GM15510 (cell line): Measurements from ENCODE around the gene SFTPB.

Source experiments
- POLR2A ChIP-seq: IDR thresholded peaks from 3 replicates; pipeline ENCODE4 v1.6.1; 2011; ENCODE audit warnings: borderline replicate concordance; ENCODE audit not compliant: insufficient read length; ENCODE audit errors: extremely low read depth

SFTPB gene

DNA sequence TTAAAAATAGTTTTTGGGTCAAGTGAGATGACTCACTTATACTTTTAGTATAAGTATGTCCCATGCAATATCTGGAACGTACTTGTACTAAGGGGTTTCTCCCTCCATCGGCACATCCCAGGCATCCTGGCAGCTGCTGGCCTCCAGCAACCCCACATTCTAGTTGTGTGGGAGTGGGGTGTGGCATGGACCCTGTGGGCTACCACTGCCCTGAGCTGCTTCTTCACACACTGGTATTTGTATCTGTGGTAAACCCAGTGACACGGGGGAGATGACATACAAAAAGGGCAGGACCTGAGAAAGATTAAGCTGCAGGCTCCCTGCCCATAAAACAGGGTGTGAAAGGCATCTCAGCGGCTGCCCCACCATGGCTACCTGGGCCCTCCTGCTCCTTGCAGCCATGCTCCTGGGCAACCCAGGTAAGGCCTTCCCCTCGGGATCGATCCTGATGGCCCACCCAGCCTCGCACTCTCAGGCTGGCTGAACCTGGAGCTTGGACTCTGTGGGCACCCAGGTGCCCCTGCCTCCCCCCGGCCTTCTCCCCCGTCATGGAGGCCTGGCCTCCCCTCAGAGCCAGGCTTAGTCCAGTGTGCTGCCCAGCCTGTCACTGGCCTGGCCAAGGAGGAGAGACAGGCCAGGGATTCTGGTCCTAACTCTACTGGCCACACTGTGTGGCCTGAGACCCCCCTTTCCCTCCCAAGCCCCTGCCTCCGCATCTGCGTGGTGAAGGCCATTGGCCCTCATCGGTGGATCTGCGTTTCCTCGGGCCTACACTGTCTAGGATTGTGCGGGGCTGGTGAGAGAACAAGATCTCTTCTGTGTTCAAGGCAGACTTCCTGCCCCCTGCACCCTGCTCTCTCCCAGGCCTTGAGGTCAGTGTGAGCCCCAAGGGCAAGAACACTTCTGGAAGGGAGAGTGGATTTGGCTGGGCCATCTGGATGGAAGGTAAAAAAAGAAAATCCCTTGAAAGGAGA is 26.3 kb upstream of the SFTPB start, which contains the start of gene GNLY:
TSS of gene GNLY (plus strand) at position 307 of the 974 bp plus-strand sequence. CDS start at position 368, 61 bp downstream.
- no peak for TF ChIP-seq POLR2A

DNA sequence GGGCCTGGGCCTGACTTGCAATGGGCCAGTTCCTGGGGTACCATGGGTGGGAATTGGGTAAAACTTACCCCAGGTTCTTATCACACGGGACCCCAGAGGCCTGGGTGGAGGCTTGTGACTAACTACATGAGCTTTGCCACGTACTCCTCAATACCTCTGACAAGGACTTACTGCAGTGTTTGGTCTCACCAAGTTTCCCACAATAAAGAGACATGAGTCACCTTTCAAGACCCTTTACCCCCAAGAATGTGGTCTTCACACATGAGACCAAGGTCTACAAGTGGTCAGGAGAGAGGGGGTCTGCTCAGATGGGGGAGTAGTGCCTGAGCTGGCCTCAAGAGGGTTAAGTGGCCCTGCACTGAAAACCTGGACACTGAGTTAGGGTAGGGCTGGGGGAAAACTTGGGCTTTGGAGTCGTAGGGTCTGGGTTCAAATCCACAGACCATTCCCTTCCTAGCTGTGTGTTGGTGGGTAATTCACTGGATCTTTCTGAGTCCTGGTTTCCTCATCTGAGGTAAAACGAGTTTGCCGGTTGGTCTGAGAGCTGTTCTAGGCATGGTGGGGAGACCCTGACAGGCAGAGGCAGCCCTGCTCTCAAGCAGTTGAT is 24.1 kb upstream of the SFTPB start:
- TF ChIP-seq POLR2A = no peak

DNA sequence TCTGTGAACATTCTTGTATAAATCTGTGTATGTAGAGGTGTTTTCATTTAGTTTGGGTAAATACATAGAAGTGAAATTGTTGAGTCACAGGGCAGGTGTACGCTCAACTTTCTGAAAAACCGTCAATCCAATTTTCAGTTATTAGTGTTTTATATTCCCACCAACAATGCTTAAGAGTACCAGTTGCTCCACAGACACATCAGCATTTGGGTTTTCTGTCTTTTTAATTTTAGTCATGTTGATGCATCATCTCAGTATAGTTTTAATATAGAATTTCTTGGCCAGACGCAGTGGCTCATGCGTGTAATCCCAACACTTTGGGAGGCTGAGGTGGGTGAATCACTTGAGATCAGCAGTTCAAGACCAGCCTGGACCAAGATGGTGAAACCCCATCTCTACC is 22.9 kb upstream of the SFTPB start:
- TF ChIP-seq POLR2A = no peak

DNA sequence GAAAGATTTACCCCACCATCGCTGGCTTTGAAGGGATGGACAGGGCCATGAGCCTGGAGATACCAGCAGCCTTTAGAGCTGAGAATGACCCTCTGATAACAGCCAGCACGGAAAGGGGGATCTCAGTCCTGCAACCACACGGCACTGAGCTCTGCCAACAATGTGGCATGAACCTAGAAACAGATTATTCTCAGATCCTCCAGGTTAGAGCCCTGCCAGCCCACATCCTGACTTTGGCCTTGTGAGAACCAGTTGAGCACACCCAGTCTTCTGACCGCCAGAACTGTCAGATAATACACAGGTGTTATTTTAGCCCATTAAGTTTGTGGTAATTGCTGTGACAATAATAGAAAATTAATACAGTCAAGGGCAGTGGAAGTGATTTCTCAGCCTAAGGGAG is 16.8 kb upstream of the SFTPB start:
- TF ChIP-seq POLR2A = no peak

DNA sequence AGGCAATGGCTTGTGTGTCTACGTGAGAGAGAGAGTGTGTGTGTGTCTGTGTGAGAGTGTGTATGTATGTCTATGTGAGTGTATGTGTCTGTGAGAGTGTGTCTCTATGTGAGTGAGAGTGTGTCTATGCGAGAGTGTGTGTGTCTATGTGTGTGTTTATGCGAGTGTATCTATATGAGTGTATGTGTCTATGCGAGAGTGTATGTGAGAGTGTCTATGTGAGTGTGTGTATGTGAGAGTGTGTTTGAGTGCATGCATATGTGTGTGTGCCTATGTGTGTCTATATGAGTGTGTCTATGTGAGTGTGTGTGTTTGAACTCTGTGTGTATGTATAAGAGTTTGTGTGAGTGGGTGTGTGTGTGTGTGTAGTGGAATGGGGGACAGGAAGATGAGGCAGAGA is 16.4 kb upstream of the SFTPB start:
- no peak for TF ChIP-seq POLR2A

DNA sequence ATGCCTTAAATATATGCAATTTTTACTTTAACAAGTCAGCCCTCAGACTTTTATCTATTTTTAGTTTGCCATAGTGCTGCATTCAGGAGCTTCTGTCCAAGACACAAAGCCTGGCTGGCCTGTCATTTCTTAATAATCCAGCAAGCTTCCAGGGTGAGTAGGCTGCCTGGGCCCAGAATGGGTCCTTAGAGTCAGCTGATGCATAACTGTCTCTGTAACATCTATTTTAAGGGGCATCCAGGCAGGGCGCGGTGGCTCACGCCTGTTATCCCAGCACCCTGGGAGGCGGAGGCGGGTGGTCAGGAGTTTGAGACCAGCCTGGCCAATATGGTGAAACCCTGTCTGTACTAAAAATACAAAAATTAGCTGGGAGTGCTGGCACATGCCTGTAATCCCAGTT is 14.4 kb upstream of the SFTPB start:
- TF ChIP-seq POLR2A = no peak

DNA sequence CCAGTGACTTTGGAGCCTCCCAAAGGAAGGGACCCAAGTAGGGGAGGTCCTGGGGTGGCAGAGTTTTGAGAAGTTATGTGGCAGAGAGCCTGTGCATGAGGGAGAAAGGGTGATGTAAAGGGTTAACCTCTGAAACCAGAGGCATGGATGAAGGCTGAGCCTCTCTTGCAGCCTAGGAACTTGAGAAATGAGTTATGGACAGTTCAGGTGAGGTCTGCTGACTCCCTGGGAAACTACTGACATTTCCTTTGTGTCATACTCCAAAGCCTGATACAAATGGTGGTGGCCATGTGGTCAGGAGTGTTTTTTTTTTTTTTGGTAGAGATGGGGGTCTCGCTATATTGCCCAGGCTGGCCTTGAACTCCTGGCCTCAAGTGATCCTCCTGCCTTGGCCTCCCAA is 13.8 kb upstream of the SFTPB start:
- no peak for TF ChIP-seq POLR2A

DNA sequence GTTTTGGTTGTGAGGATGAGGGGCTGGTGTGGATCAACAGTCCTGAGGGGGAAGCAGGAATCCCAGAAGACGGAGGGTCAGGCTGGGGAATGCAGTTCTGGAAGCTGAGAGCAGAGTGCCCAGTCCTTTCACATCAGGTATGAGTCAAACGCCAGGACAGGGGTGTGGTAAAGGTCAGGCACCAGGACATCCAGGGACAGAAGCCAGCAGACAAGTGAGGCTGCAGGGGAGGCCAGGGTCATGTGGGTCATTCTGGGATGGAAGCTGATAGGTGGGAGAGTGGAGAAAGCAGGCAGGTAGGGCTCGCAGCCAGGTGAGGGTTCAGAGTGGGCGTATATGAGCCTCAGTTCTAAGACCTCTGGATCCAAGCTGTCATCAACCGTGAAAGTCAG is 13.4 kb upstream of the SFTPB start:
- no peak for TF ChIP-seq POLR2A

DNA sequence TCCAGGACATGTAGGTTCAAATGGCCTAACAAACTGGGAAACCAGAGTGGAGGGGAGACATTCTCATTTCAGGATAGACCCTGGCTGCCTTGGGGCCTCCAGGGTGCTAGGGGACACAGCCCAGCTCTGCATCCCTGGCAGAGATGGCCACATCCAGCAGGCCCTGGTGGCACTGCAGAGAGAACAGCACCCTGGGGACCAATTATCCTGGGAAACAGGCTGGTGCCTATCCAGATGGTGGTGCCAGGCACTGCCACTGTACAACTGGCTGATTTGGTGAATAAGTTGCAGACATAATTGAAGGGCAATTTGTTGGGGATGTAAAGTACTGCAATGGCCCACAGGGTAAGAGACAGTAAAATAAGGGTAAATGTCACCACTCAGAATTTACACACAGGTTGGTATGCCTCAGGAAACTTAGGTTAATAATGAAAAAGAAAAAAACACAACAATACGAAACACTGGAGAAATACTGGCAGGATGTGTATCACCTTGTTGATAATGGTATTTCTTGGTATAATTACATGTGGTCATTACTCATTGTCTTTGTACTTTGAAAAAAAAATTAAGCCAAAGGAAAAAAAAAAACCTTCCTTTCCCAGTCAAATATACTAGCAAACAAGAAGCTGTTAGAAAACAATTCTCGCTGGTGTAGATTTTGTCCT is 12.8 kb upstream of the SFTPB start:
- no peak for TF ChIP-seq POLR2A

DNA sequence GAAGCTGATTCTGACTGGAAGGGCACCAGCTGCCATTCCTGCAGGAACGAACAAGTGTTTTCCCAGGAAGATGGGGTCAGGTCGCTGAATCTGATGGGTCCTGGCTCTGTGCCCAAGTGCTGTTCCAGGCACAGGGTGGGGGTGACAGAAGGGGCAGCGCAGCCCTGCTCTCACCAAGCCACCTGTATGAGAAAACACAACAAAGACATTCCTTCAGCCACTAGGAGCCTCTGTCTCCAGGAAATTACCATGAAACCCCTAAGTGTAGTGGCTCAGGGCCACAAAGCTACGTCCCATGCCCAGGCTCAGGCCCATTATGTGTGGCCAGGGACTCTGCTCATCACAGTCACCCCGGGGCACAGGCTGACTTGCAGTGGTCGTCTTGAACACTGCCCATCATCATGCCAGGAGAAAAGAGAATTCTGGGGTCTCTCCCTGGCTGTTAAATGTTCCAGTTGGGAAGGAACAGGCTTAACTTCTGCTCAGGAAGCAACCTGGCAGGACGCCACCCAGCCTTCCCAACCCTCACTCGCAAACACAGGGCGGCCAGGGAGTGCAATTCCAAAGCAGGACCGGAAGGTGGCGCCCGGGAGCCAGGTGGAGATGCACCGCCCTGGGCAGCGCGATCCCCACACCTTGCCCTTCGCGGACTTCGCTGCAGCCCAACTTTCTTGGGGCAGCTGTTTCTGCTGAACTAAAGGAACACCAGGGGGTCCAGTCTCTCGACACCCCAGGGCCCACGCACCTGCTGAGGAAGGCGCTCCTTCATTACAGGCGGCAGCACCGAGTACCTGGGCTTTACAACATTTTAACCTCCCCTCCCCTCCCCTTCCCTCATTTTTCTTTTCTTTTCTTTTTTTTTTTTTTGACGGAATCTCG is 11.0 kb upstream of the SFTPB start:
- TF ChIP-seq POLR2A = no peak

DNA sequence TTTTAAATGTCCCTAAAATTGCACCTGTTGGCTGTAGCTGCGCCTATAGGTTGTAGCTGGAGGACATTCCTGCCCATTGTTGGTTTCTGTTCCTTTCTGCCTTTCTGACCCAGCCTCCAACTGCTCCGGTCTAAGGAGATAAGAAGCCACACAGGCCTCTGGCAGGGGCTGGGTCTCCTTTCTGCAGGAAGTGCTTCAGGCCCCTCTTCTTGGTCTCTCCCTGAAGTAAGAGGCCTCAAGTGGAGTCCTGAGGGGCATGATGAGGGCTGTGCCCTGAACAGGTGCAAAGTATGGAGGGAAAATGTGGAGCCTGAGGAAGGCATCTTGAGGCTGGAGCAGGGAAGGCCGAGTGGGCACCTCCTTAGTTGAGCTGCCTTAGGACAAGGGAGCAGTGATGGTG is 10.4 kb upstream of the SFTPB start:
- TF ChIP-seq POLR2A = no peak

DNA sequence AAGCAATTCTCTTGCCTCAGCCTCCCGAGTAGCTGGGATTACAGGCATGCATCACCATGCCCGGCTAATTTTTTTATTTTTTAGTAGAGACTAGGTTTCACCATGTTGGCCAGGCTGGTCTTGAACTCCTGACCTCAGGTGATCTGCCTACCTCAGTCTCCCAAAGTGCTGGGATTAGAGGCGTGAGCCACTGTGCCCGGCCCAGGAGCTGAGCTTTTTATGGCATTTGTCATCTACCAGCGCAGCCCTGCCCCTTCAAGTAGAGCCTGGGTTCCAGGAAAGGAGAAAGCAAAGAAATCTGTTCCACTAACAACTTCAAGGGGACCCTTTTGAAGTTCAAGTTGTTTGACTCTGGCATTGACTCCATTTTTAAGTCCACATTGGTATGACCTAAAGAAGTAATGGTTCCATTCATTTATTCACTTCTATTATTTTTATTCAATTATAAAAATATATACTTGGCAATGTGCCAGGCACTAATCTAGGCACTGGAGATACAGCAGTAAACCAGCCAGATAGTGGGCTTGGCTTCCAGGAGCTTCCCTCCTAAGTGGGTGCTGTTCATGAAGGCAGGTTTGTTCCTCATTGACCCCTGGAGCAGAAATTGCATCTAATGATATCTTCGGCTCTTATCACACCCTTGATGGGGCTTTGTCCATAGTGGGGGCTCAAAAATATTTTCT is 8.0 kb upstream of the SFTPB start:
- no peak for TF ChIP-seq POLR2A

DNA sequence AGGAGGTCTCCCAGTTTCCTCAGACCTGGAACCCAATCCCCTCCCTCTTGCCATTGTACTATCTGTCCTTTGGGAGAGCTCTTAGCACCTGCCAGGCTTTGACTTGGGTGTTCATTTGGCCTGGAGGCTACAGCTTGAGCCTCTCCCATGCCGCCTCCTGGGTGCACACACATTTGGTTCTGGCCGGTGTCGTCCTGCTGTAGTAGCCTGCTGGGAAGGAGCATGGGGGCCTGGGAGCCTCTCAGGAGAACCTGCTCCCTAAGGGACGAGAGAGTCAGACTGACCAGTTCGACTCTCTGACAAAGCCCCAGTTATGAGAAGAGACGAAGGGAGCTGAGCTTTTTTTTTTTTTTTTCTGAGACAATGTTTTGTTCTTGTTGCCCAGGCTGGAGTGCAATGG is 7.4 kb upstream of the SFTPB start:
- no peak for TF ChIP-seq POLR2A

DNA sequence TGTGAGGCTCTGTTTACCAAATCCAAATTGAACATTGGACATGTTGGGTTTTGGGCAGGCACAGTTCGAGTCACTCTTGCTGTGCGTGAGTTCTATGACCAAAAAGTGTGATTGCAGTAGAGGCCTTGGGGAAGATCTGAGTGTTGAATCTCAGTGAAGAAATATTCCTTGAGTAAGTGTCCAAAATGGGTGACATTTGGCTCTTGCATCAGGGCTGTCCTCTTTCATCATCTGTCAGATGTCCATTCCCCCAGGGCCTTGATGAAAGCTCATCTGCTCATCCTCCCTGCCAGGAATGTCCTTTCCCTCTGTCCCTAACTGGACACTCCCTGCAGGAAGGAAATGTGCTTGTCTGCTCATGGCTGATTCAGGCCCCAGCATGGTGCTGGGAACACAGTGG is 6.4 kb upstream of the SFTPB start:
- no peak for TF ChIP-seq POLR2A
